Skin epidermis (tissue), 12 donors: ENCODE data around the gene NUP35.

Experiments used
- H3K27ac ChIP-seq, 21 experiments: fragments of 200-600 bp; sonication (generic) in 11 of 21; one replicate each; pipeline ENCODE4 v1.5.0; 2020; ENCODE audit warnings: mild to moderate bottlenecking in 3 of 21, inconsistent platforms in 2 of 21, moderate library complexity in 2 of 21
- H3K4me3 ChIP-seq, 7 experiments: fragments of 200-600 bp; sonication (generic) in 2 of 7; one replicate each; pipeline ENCODE4 v1.5.0; 2020; ENCODE audit warnings: inconsistent platforms in 2 of 7, mild to moderate bottlenecking in 2 of 7, moderate library complexity in 1 of 7

Gene NUP35, protein sequence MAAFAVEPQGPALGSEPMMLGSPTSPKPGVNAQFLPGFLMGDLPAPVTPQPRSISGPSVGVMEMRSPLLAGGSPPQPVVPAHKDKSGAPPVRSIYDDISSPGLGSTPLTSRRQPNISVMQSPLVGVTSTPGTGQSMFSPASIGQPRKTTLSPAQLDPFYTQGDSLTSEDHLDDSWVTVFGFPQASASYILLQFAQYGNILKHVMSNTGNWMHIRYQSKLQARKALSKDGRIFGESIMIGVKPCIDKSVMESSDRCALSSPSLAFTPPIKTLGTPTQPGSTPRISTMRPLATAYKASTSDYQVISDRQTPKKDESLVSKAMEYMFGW

DNA sequence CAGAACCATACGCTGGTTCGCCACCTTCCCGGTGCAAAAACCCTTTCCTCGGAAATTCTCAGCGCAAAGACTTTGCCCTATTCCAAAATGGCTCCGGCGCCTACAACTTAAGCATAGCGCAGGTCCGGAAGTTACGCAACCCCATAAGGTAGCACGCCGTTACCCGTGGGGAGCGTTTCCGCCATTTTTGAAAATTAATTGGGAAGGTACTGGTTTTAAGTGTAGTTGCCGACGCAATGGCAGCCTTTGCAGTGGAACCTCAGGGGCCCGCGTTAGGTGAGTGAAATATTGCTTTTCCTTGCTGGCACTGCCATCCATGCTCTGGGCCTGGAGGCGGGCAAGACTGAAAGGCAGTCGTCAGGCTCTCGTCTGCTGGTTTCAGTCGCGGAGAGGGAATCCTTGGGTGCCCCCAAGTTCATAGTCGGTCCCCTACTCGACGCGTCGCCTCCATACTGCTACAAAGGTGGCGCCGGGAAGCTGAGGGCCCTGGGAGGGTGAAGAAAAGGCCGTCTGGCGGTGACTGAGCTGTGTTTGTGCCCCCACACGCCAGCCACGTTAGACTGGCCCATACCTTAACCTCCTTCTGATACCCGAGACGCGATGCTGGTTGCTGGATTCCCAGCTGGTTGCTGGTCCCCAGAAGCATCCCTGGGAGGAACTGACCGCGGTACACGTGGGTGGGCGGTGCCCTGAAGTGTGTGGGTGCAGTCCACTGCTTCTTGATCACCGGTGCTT, at the start of gene NUP35:
TSS of gene NUP35 (plus strand) at position 222 of the 735 bp plus-strand sequence. CDS start at position 237, 15 bp downstream.
- Histone ChIP-seq H3K27ac (peak within 1 kb of the TSS; percentile 51 to 97 (median 85)), H3K4me3 (peak within 1 kb of the TSS; percentile 51 to 96 (median 90))

DNA sequence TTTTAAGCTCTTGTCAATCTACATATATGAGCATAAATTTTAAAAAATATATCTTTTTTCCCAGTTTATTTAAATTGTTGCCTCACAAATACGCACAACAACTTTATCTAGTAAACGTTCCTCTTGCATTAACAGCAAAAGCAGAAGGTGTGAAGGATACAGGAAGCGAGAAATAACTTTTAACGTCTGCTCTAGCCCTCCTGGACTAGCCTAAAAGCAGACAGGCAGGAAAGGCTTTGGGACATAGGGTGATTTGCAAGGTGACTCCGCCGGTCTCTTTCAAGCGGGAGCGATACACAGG, 46.1 kb upstream of the NUP35 start:
- Histone ChIP-seq H3K27ac (peak overlapping the region in 20 of 21 experiments; percentile 38 to 85 (median 75)), H3K4me3 (peak overlapping the region; percentile 48 to 74 (median 52))

DNA sequence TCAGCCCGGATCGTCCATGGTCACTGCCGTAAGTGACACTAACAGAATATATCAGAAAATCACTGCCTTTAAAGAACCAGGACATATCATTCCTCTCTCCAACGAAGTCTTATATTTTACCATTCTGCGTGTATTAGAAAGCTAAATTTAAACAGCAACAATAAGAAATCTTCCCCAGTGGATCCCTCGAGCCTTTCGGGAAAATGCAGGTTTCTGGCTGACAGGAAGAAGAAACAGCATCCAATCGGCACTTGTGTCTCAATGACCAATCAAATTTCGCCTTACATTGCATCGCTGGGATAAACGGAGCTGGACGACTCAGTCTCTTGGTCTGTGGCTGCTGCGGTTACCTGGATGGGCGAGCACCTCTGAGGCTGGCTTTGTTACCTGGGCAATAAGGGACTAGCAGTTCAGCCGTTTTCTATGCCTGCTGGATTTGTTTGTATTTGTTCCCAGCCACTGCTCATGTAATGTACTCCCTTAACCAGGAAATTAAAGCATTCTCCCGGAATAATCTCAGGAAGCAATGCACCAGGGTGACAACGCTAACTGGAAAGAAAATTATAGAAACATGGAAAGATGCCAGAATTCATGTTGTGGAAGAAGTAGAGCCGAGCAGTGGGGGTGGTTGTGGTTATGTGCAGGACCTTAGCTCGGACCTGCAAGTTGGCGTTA, 45.6 kb upstream of the NUP35 start, which contains the start of gene DUSP19:
TSS of gene DUSP19 (plus strand) at position 284 of the 675 bp plus-strand sequence. CDS start at position 471, 187 bp downstream.
- Histone ChIP-seq H3K4me3 (peak within 1 kb of the TSS; percentile 48 to 74 (median 52)), H3K27ac (peak within 1 kb of the TSS in 20 of 21 experiments; percentile 38 to 85 (median 75))

DNA sequence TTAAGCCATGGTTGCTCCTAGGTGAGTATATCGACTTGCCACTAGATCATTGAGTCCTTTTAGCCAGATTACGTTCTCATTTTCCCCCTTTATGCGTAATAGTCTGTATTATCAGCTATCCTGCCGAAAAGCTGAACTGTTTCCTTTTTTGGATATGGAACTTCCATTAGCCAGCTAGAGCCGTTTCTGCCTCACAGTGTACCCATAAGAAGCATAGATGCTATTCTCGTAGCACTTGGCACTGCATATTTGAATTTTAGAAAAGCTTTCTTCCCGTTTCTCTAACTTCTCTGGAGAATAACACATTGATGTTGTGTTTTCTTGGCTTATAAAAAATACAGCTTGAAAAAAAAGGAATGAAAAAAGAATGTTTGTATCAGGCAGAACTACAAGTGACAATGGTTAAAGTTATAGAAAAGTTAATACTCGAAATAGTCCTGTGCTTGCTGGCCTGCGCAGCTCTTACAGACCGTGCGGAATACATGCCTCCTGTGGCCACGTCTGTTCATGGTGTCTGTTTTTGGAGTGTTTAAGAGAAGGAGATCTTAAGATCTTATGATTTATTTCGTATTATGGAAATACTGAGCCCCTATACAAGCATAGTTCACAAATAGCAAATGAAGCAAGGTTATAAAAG, 45.0 kb upstream of the NUP35 start:
- Histone ChIP-seq H3K4me3 (peak overlapping the region; percentile 48 to 74 (median 52)), H3K27ac (peak overlapping the region in 20 of 21 experiments; percentile 38 to 85 (median 75))

DNA sequence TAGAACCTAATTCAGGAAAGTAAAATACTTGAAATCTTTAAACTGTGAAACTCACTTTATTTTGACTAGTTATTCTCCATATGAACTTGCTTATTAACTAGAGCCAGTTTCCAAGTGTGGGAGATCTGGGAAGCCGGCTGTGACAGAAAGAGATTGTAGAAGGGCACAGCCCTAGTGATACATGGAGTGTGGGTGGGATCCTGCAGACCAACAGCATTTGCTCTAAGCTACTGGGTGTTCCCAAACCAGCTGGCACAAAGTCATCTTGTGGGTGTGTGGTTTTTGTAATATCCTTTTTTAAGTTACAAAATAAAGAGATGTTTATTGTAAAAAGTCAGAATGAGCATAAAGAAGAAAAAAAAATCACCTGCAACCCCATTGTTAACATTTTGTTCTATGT, 42.3 kb upstream of the NUP35 start:
- Histone ChIP-seq H3K27ac (no peak overlapping the region), H3K4me3 (no peak overlapping the region)

DNA sequence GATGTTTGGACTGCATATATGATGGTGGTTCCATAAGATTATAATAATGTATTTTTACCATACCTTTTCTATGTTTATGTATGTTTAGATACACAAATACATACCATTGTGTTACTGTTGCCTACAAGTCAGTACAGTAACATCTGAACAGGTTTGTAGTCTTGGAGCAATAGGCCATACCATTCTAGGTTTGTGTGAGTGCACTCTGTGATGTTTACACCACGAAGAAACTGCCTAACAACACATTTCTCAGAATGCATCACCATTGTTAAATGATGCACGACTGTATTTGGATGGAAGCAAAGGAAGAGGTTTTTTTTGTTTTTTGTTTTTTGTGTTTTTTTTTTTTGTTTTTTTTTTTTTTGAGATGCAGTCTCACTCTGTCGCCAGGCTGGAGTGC, 36.2 kb upstream of the NUP35 start:
- H3K4me3 ChIP-seq, result no peak overlapping the region
- no peak overlapping the region for H3K27ac ChIP-seq

DNA sequence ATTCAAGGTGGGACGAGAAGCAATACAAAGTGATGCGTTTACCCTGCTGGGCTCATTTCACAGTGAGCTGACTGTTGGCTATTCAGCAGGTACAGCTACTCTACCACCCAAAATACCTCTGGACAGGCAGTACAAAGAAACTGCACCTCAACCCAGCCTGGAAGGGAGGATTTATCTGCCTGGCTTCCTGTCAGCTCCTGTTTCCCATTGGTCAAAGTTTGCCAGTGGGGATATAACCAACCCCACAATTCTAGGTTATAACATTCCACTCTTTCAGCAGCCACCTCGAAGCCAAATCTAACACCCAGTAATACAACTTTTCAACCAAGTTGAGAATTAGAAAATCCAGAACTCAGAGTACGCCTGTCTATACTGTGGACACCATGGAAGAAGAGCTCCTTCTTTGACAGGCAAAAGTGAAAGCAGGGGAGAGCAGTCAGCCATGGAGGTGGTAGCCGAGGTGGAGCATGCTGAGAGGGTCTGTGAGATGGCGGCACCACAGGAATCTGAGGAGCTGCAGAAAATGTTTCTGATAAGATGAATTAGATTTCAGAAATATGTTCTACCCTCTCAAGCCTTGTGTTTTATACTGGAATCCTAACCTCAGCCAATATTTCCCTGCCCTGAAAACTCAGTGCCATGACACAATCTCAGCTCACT, 34.9 kb upstream of the NUP35 start:
- no peak overlapping the region for H3K27ac ChIP-seq
- H3K4me3 ChIP-seq, result no peak overlapping the region

DNA sequence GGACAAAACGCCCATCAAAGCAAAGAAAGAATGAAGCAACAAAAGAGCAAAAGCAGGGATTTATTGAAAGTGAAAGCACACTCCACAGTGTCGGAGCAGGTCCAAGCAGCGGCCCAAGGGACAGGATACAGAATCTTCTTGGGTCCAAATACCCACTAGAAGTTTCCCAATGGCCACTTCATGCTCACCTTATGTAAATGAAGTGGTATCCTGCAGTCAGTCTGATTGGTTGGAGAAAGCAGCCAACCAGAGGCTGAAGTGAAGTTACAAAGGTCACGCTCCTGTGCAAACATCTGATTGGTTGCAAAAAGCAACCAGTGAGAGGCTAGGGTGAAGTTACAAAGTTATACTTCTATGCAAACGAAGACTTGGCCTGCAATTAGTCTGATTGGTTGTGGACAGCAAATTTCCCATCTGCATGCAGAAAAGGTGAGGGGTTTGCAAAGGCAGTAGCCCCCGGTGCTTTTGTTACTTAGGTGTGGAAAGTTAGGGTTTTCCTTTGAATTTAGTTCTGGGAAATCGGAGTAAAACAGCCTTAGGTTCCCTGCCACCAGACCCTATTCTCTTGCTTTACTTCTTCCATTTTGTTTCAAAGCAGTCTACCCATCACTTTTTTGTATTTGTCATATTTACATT, 32.8 kb upstream of the NUP35 start:
- Histone ChIP-seq H3K27ac (no peak overlapping the region), H3K4me3 (no peak overlapping the region)

DNA sequence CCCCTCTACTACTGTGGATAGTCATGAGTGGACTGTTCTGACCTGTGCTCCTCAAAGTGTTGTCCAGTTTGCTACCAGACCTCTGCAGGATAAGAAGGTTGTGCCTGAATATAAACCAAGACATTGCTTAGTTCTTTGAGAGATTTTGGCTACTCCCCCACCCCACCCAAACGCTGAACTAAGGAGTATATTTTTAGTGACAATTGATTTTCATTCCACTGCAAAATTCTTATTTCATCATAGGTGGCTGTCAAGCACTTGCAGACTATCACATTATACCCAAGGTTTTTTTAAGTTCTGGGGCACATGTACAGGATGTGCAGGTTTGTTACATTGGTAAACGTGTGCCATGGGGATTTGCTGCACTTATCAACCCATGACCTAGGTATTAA, 32.3 kb upstream of the NUP35 start:
- no peak overlapping the region for H3K4me3 ChIP-seq
- no peak overlapping the region for H3K27ac ChIP-seq

DNA sequence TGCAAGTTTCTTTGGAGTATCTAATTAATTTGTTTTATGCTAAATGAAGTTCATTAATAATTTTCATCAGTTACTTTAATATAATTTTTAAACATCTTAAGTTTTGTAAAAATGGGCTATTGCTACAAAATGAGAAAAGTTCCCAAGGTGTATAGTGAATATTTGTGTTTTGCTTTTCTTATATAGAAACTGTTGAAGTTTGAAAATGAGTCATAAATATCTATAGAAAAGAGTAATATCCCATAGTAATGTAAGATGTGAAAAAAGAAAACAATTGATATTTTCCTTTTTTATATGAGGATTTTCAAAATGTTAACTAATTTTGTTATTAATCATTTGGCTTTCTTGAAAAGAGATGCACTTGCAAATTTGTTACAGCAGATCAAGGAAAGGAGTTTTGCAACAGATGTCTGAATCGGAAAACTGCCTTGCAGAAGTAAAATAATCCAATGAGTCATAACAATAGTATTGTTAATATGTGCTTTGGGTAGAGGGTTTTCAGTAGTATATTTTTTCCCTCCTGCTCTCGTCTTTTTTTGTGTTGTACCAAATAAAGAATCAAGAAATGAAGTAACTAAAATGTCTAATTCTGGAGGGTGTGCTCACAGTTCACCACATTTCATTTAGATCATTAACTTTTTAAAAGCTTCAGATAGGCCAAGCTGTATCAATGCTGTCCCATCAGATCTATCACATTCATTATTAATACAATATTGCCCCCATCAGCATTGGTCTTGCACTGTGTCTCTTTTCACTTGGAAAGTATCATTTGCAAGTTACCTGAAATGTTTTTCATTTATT, 30.2 kb upstream of the NUP35 start:
- no peak overlapping the region for H3K4me3 ChIP-seq
- no peak overlapping the region for H3K27ac ChIP-seq

DNA sequence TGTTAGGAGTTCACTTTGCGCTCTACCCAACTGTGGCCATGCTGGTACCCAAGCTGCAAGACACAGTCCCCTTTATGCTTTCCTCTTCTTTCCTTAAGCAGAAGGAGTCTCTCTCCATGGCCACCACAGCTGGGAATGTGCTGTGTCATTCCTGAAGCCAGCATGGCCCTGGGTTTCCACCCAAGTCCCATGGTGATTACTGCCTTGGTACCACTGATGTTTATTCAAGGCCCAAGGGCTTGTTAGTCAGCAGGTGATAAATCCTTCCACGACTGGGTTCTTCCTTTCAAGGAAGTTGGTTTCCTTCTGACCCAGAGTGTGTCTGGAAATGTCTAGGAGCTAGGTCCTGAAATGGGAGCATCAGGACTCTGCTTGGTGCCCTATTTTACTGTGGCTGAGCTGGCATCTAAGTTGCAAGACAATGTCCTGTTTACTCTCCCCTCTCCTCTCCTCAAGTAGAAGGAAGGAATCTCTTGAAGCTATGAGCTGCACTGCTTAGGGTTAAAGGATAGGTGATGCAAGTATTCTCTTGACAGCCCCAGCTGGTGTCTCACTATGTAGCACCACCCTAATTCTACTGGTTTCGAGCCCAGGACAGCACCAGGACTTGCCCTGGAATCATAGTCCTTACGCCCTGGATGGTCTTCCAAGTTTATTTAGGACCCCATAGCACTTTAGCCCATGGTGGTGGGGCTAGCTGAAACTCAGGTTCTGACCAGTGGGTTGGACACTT, 18.7 kb upstream of the NUP35 start:
- no peak overlapping the region for H3K4me3 ChIP-seq
- no peak overlapping the region for H3K27ac ChIP-seq

DNA sequence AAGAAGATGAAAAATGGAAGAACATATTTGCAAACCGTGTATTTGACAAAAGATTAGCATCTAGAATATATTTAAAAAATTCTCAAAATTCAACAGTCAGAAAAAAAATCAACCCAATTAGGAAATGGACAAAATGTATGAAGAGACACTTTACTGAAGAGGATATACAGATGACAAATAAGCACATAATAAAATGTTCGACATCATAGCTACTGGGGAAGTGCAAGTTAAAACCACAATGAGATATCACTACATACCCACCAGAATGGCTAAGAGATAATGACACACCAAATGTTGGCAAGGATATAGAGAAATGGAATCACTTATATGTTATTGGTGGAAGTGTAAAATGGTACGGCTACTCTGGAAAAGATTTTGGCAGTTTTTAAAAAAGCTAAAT, 11.7 kb upstream of the NUP35 start:
- H3K4me3 ChIP-seq, result no peak overlapping the region

DNA sequence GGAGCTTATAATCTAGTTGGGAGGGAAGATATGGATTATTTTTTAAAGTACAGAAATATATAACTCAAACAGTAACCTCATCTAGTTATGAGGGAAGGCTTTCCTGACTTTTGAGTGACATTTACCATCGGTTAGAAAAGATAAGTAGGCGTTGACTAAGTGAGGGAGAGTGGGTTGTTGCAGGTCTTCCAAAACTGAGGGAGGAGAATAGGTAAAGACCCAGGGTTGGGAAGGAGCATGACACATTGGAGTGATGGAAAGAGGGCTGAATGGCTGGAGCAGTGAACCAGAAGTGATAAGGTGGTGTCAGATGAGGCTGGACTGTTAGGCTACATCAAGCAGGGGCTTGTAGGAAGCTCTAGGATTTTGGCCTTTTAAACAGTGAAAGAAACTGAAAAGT, 10.6 kb upstream of the NUP35 start:
- no peak overlapping the region for H3K27ac ChIP-seq
- no peak overlapping the region for H3K4me3 ChIP-seq

More for the DNA sequence above, 11.7 kb upstream of the NUP35 start:
- no peak overlapping the region for H3K27ac ChIP-seq

DNA sequence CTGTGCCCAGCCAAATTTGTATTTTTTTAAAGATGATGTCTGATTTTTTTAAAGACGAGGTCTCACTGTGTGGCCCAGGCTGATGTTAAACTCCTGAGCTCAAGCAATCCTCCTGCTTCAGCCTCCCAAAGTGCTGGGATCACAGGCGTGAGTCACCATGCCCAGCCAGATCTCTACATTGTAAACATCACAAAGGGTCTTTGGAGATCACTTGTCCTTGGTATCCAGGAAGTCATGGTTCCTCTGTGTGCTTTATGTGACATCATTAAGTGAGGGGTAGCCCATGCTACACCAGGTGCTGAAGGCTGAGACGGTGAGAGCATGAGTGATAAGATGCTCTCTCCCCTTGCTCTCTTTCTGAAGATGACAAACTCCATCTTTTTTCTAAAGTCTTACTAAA, 7.0 kb upstream of the NUP35 start:
- no peak overlapping the region for H3K27ac ChIP-seq
- H3K4me3 ChIP-seq, result no peak overlapping the region

DNA sequence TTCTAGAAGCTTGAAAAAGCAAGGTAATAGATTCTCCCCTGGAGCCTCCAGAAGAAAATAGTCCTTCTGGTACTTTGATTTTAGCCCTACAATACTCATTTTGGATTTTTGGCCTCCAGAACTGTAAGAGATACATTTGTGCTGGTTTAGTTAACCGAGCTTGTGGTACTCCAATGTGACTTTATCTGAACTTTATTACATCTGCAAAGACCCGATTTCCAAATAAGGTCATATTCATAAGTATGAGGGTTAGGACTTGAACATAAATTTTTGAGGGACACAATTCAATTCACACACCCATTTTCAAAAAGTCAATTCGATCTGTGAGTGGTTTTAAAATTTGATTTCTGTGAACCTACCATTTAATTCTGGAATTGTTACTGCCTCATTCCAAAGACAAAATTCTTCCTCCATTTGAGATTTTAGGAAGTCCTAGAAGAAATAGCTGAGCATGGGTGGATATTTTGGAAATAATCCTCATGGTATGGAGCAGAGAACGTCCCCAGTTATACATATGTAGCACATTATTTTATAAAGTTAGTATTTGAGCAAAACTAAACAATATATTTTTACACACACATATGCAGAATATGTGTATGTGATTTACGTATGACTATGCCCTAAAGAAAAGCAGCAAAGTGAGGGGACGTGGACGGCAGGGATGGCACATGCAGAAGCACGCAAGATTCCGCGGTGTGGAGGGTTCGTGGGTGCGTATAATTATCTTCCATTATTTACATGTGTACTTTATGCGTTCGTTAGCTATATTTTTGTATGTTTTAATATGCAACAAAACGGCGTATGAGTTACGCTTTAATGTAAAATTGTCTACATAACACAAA, 905 bp upstream of the NUP35 start:
- H3K27ac ChIP-seq, result peak overlapping the region in 19 of 21 experiments; percentile 71 to 97 (median 86)
- peak overlapping the region; percentile 51 to 96 (median 90) for H3K4me3 ChIP-seq

DNA sequence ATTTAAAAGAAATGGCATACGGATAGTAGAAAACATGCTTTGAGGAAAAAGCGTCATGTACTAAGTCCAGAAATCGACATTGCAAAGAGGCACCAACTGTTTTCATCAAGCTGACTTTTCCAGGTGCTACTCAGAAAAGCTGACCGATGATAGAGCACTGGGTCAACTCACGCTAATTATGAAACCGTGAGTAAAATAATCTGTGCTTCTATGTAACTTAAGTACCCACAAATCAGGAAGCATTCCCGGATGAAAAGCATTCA, 353 bp upstream of the NUP35 start:
- peak overlapping the region in 20 of 21 experiments; percentile 71 to 97 (median 86) for H3K27ac ChIP-seq
- peak overlapping the region; percentile 51 to 96 (median 90) for H3K4me3 ChIP-seq

DNA sequence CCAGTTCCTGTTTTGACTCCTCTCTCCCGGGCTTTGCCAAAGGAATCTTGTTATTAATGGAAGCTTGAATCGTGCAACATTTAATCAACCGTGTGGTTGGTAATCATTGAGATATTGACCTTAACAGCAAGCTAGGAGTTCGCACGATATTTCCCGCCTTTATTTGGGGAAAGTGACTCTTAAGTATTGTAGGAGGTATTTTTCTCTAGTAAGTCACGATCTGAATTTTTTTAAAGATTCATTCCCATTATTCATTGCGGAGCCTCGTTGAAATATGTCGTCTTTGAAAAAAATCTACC, 663 bp downstream of the NUP35 start:
- peak overlapping the region in 20 of 21 experiments; percentile 71 to 97 (median 86) for H3K27ac ChIP-seq
- H3K4me3 ChIP-seq, result peak overlapping the region; percentile 51 to 96 (median 90)
